Activated CD4-positive, alpha-beta memory T cell treated with anti-CD3 and anti-CD28 coated beads for 36 hours (primary cell): ENCODE results near the gene GRXCR1. TPM values are rescaled to one million over a fixed set of nuclear protein-coding genes. Genes with fewer than 3 reads are reported as not detected.

ENCODE experiments used
- CTCF ChIA-PET: fragments of 350-600 bp; sonication (Branson Sonifier 250); formaldehyde crosslinking; loops from one replicate; lab custom pipeline; 2021; ENCODE audit warnings: antibody characterized with exemption, inconsistent platforms; lab: Charles Lee
- POLR2A ChIA-PET: fragments of 350-600 bp; sonication (Branson Sonifier 250); formaldehyde crosslinking; loops from one replicate; lab custom pipeline; 2021; ENCODE audit warnings: antibody characterized with exemption; lab: Charles Lee
- DNase-seq: peaks from one replicate; pipeline ENCODE4 v3.0.0-alpha.2; 2020
- H3K27ac Mint-ChIP-seq: one replicate; pipeline ENCODE4 v1.8.0; 2021; ENCODE audit warnings: mixed read lengths
- H3K27me3 Mint-ChIP-seq: one replicate; pipeline ENCODE4 v1.8.0; 2021; ENCODE audit warnings: mixed read lengths
- H3K36me3 Mint-ChIP-seq: one replicate; pipeline ENCODE4 v1.8.0; 2021; ENCODE audit warnings: mixed read lengths
- H3K4me1 Mint-ChIP-seq: one replicate; pipeline ENCODE4 v1.8.0; 2021; ENCODE audit warnings: low read depth, mixed read lengths
- H3K4me3 Mint-ChIP-seq: one replicate; pipeline ENCODE4 v1.8.0; 2021; ENCODE audit warnings: mild to moderate bottlenecking, mixed read lengths
- H3K9me3 Mint-ChIP-seq: one replicate; pipeline ENCODE4 v1.8.0; 2021; ENCODE audit warnings: mixed read lengths
- intact Hi-C: fragments of 100-400 bp; cut with micrococcal nuclease; formaldehyde crosslinking; loops from one replicate; pipeline ENCODE4 v1.15.1; 2023
- total RNA-seq, 2 experiments: library from RNA; stranded (reverse); gene quantifications; one replicate each; pipeline ENCODE4 v1.2.3, GENCODE V29; 2021

Gene GRXCR1
- total RNA-seq, 2 experiments from 2014 or later = not detected

GRCh38 chr4:43049326-43049725 lies 156.8 kb downstream of the GRXCR1 start:
- POLR2A ChIA-PET = no interaction called here
- Mint-ChIP-seq H3K27ac (no peak overlapping the region), H3K9me3 (no peaks in the 10 kb centered on the region), H3K36me3 (no peaks in the 10 kb centered on the region), H3K4me1 (no peaks in the 10 kb centered on the region), H3K4me3 (no peak overlapping the region), H3K27me3 (no peaks in the 10 kb centered on the region)
- DNase-seq = no peak
- CTCF ChIA-PET = no interaction called here
- intact Hi-C loops = no loop called here

- H3K9me3 Mint-ChIP-seq = peaks cover 5% of the 10 kb centered on the region
- no peak overlapping the region for H3K4me3 Mint-ChIP-seq
- no peak overlapping the region for H3K27ac Mint-ChIP-seq
- CTCF ChIA-PET = no interaction called here
- no peak for DNase-seq
- no peaks in the 10 kb centered on the region for H3K4me1 Mint-ChIP-seq
- no peaks in the 10 kb centered on the region for H3K36me3 Mint-ChIP-seq
- no peaks in the 10 kb centered on the region for H3K27me3 Mint-ChIP-seq
- POLR2A ChIA-PET = no interaction called here
- intact Hi-C loops = no loop called here
Measured at GRCh38 chr4:43066415-43066814, 173.9 kb downstream of the GRXCR1 start.

GRCh38 chr4:43071069-43071468 lies 178.6 kb downstream of the GRXCR1 start:
- H3K27me3 Mint-ChIP-seq = no peaks in the 10 kb centered on the region
- DNase-seq = no peak
- H3K36me3 Mint-ChIP-seq = no peaks in the 10 kb centered on the region
- no peak overlapping the region for H3K27ac Mint-ChIP-seq
- ChIA-PET CTCF (no interaction called here), POLR2A (no interaction called here)
- peaks cover 5% of the 10 kb centered on the region for H3K9me3 Mint-ChIP-seq
- intact Hi-C loops = no loop called here
- H3K4me1 Mint-ChIP-seq = no peaks in the 10 kb centered on the region
- H3K4me3 Mint-ChIP-seq = no peak overlapping the region

Other genes starting within 250 kb of the GRXCR1 start
- 10 to 100 TPM; 23.9 to 24.0 TPM for gene ATP8A1, start 235.6 kb upstream of the GRXCR1 start, total RNA-seq